Duodenal mucosa (tissue), 2 donors: Measurements from ENCODE around the gene YTHDF2.
A peak's percentile ranks its signal among the peaks of the same experiment; 100 is the strongest.
"Not testable (repeated sequence)": the region's sequence is repeated elsewhere in the genome, so short reads cannot be mapped to it uniquely, and the experiment has no call there.

Experiments used
- H3K27ac ChIP-seq: one replicate; pipeline ENCODE4 v1.7.0; 2013; ENCODE audit warnings: low read depth, low read length
- H3K27me3 ChIP-seq, 2 donors: one replicate each; pipeline ENCODE4 v1.7.0; 2013; ENCODE audit warnings: low read length in 2 of 2, control low read depth in 1 of 2; ENCODE audit not compliant: insufficient read depth in 2 of 2, control insufficient read depth in 1 of 2
- H3K36me3 ChIP-seq, 2 donors: one replicate each; pipeline ENCODE4 v1.7.0; 2013; ENCODE audit warnings: low read length in 2 of 2, control low read depth in 1 of 2; ENCODE audit not compliant: insufficient read depth in 2 of 2, control insufficient read depth in 1 of 2
- H3K4me1 ChIP-seq, 2 donors: one replicate each; pipeline ENCODE4 v1.7.0; 2013; ENCODE audit warnings: low read length in 2 of 2, control low read depth in 1 of 2; ENCODE audit not compliant: insufficient read depth in 2 of 2, control insufficient read depth in 1 of 2
- H3K4me3 ChIP-seq, 2 donors: one replicate each; pipeline ENCODE4 v1.7.0; 2013; ENCODE audit warnings: low read length in 2 of 2, low read depth in 1 of 2
- H3K9ac ChIP-seq, 2 donors: one replicate each; pipeline ENCODE4 v1.7.0; 2013; ENCODE audit warnings: low read length in 2 of 2, low read depth in 1 of 2
- H3K9me3 ChIP-seq, 2 donors: one replicate each; pipeline ENCODE4 v1.7.0; 2013; ENCODE audit warnings: low read length in 2 of 2, control low read depth in 1 of 2; ENCODE audit not compliant: control insufficient read depth in 1 of 2

The YTHDF2 gene

GRCh38 chr1:28735961-28736449 lies 735 bp upstream of the YTHDF2 start:
- Histone ChIP-seq H3K36me3 (peaks cover 10 to 19% of the 10 kb centered on the region in 2 donors), H3K27ac (peak overlapping the region; percentile 68)

GRCh38 chr1:28737307-28738132 lies 780 bp downstream of the YTHDF2 start:
- peaks cover 39 to 41% of the 10 kb centered on the region in 2 donors for H3K4me1 ChIP-seq
- peak overlapping the region; percentile 89 for H3K27ac ChIP-seq

More at GRCh38 chr1:28735961-28736449, 735 bp upstream of the YTHDF2 start:
- H3K4me1 ChIP-seq: peaks cover 35 to 39% of the 10 kb centered on the region in 2 donors
- peak overlapping the region; percentile 71 to 83 for H3K9ac ChIP-seq
- no peaks in the 10 kb centered on the region for H3K27me3 ChIP-seq
- no peaks in the 10 kb centered on the region for H3K9me3 ChIP-seq
- H3K4me3 ChIP-seq: peak overlapping the region; percentile 71 to 79

GRCh38 chr1:28740118-28740517 lies 3.4 kb downstream of the YTHDF2 start:
- H3K9me3 ChIP-seq: no peaks in the 10 kb centered on the region
- no peak overlapping the region for H3K27ac ChIP-seq
- H3K4me1 ChIP-seq: peaks cover 45 to 57% of the 10 kb centered on the region in 2 donors
- peaks cover 34 to 59% of the 10 kb centered on the region in 2 donors for H3K36me3 ChIP-seq
- no peak overlapping the region for H3K4me3 ChIP-seq
- H3K27me3 ChIP-seq: no peaks in the 10 kb centered on the region
- no peak overlapping the region for H3K9ac ChIP-seq

More at GRCh38 chr1:28737307-28738132, 780 bp downstream of the YTHDF2 start:
- Histone ChIP-seq H3K9me3 (no peaks in the 10 kb centered on the region), H3K36me3 (peaks cover 17 to 33% of the 10 kb centered on the region in 2 donors), H3K9ac (peak overlapping the region; percentile 89 to 93), H3K27me3 (no peaks in the 10 kb centered on the region), H3K4me3 (peak overlapping the region; percentile 76 to 79)

- H3K9ac ChIP-seq: no peak overlapping the region
These were observed 7.4 kb downstream of the YTHDF2 start for GRCh38 chr1:28744184-28744583.

GRCh38 chr1:28745653-28746173 lies 9.0 kb downstream of the YTHDF2 start:
- no peaks in the 10 kb centered on the region for H3K9me3 ChIP-seq
- H3K27ac ChIP-seq: no peak overlapping the region
- peaks cover 26 to 60% of the 10 kb centered on the region in 2 donors for H3K36me3 ChIP-seq
- H3K4me3 ChIP-seq: no peak overlapping the region
- H3K4me1 ChIP-seq: peaks cover 28 to 62% of the 10 kb centered on the region in 2 donors
- H3K9ac ChIP-seq: no peak overlapping the region
- H3K27me3 ChIP-seq: no peaks in the 10 kb centered on the region

More at GRCh38 chr1:28744184-28744583, 7.4 kb downstream of the YTHDF2 start:
- H3K4me3 ChIP-seq: no peak overlapping the region
- no peaks in the 10 kb centered on the region for H3K27me3 ChIP-seq
- H3K4me1 ChIP-seq: peaks cover 35 to 58% of the 10 kb centered on the region in 2 donors
- H3K27ac ChIP-seq: no peak overlapping the region
- peaks cover 32 to 68% of the 10 kb centered on the region in 2 donors for H3K36me3 ChIP-seq
- no peaks in the 10 kb centered on the region for H3K9me3 ChIP-seq

GRCh38 chr1:28750330-28750729 lies 13.6 kb downstream of the YTHDF2 start:
- H3K27me3 ChIP-seq: no peaks in the 10 kb centered on the region
- H3K9me3 ChIP-seq: no peaks in the 10 kb centered on the region
- no peak overlapping the region for H3K9ac ChIP-seq
- no peak overlapping the region for H3K4me3 ChIP-seq
- H3K27ac ChIP-seq: no peak overlapping the region
- H3K4me1 ChIP-seq: peaks cover 38 to 58% of the 10 kb centered on the region in 2 donors
- peaks cover 3 to 19% of the 10 kb centered on the region in 2 donors for H3K36me3 ChIP-seq

- H3K27me3 ChIP-seq, H3K9me3 ChIP-seq, H3K9ac ChIP-seq, H3K27ac ChIP-seq, H3K4me3 ChIP-seq: not testable (repeated sequence)
- Histone ChIP-seq H3K4me1 (peaks cover 43 to 63% of the 10 kb centered on the region in 2 donors), H3K36me3 (peaks cover 3 to 16% of the 10 kb centered on the region in 2 donors)
These were observed 14.1 kb downstream of the YTHDF2 start for GRCh38 chr1:28750771-28751294.

- H3K4me3 ChIP-seq: no peak overlapping the region
- H3K9ac ChIP-seq: no peak overlapping the region
- H3K9me3 ChIP-seq: no peaks in the 10 kb centered on the region
- peaks cover 49 to 60% of the 10 kb centered on the region in 2 donors for H3K4me1 ChIP-seq
- no peaks in the 10 kb centered on the region for H3K27me3 ChIP-seq
- H3K27ac ChIP-seq: no peak overlapping the region
- H3K36me3 ChIP-seq: peaks cover 3 to 12% of the 10 kb centered on the region in 2 donors
These were observed 14.7 kb downstream of the YTHDF2 start for GRCh38 chr1:28751315-28752060.

- Histone ChIP-seq H3K36me3 (peaks cover 10 to 22% of the 10 kb centered on the region in 2 donors), H3K27ac (no peak overlapping the region), H3K4me3 (no peak overlapping the region), H3K9me3 (no peaks in the 10 kb centered on the region), H3K27me3 (no peaks in the 10 kb centered on the region), H3K9ac (no peak overlapping the region), H3K4me1 (peaks cover 31 to 41% of the 10 kb centered on the region in 2 donors)
These were observed 19.0 kb downstream of the YTHDF2 start for GRCh38 chr1:28755701-28756100.
